Panc1 (cell line): ENCODE data around the gene KRTAP4-5. TPM values are rescaled to one million over a fixed set of nuclear protein-coding genes. Genes with fewer than 3 reads are reported as not detected.
"Not testable (repeated sequence)": the region's sequence is repeated elsewhere in the genome, so short reads cannot be mapped to it uniquely, and the experiment has no call there.

Source experiments
- ATAC-seq: fragments of 200-7000 bp; cut with Tn5 transposase; 2 replicates; pipeline ENCODE4 v1.9.1; 2020; ENCODE audit warnings: mild to moderate bottlenecking, moderate library complexity
- BruUV-seq: library from RNA; stranded (reverse); fragments of 400-500 nt; replicated peaks from 2 replicates; lab custom pipeline; 2021; lab: Mats Ljungman, UMichigan
- CTCF ChIA-PET: fragments of 300-600 bp; sonication (Branson Sonifier 250); formaldehyde crosslinking; loops from one replicate; lab custom pipeline; 2022; ENCODE audit warnings: antibody characterized with exemption; lab: Charles Lee
- POLR2A ChIA-PET: fragments of 300-600 bp; sonication (Branson Sonifier 250); formaldehyde crosslinking; loops from one replicate; lab custom pipeline; 2022; ENCODE audit warnings: antibody characterized with exemption; lab: Charles Lee
- DNase-seq: peaks from one replicate; pipeline ENCODE4 v3.0.0-alpha.2; 2010; ENCODE audit warnings: low read depth, low spot score
- H3K27ac ChIP-seq: 2 replicates; pipeline ENCODE4 v1.5.1; 2011; ENCODE audit warnings: mild to moderate bottlenecking, low read length, inconsistent platforms
- H3K27me3 ChIP-seq: fragments of 200-500 bp; sonication (Bioruptor generic); 2 replicates; pipeline ENCODE4 v1.6.0; 2014; ENCODE audit warnings: low read length, inconsistent platforms; ENCODE audit not compliant: control insufficient read depth, insufficient read depth
- H3K36me3 ChIP-seq: fragments of 200-500 bp; sonication (Bioruptor generic); 2 replicates; pipeline ENCODE4 v1.5.1; 2014; ENCODE audit warnings: inconsistent platforms, mild to moderate bottlenecking, low read length, moderate library complexity; ENCODE audit not compliant: control insufficient read depth, insufficient read depth
- H3K4me1 ChIP-seq: 2 replicates; pipeline ENCODE4 v1.5.1; 2011; ENCODE audit warnings: inconsistent platforms, mild to moderate bottlenecking, low read length, moderate library complexity; ENCODE audit not compliant: control insufficient read depth, insufficient read depth
- H3K4me3 ChIP-seq, 2 experiments: 2 replicates each; pipeline ENCODE4 v1.5.1; 2011 to 2012; ENCODE audit warnings: low read depth in 2 of 2, low read length in 2 of 2, mild to moderate bottlenecking in 2 of 2, inconsistent platforms in 1 of 2, moderate library complexity in 1 of 2
- H3K9me3 ChIP-seq: fragments of 200-500 bp; sonication (Bioruptor generic); 2 replicates; pipeline ENCODE4 v1.5.1; 2014; ENCODE audit warnings: low read depth, mild to moderate bottlenecking, inconsistent platforms, low read length, moderate library complexity; ENCODE audit not compliant: control insufficient read depth, insufficient read depth
- CTCF ChIP-seq: fragments of 450-650 bp; IDR thresholded peaks from 2 replicates; pipeline ENCODE4 v1.5.1; 2017; ENCODE audit warnings: mild to moderate bottlenecking
- POLR2AphosphoS5 ChIP-seq: IDR thresholded peaks from 2 replicates; pipeline ENCODE4 v1.6.1; 2012; ENCODE audit warnings: mild to moderate bottlenecking, low read depth, low read length, moderate library complexity
- REST ChIP-seq, 2 experiments: IDR thresholded peaks; 2 replicates each; pipeline ENCODE4 v1.6.1; 2011 to 2012; ENCODE audit warnings: low read depth in 2 of 2, control low read depth in 1 of 2, low read length in 1 of 2, mild to moderate bottlenecking in 1 of 2, moderate library complexity in 1 of 2; ENCODE audit not compliant: insufficient read depth in 1 of 2
- SIN3A ChIP-seq: IDR thresholded peaks from 2 replicates; pipeline ENCODE4 v1.6.1; 2012; ENCODE audit warnings: low read depth, mild to moderate bottlenecking, low read length, moderate library complexity, borderline replicate concordance; ENCODE audit not compliant: insufficient read depth
- TCF7L2 ChIP-seq: IDR thresholded peaks from 2 replicates; pipeline ENCODE4 v1.6.1; 2011; ENCODE audit warnings: mild to moderate bottlenecking, low read depth, low read length, inconsistent platforms
- in situ Hi-C: cut with HindIII; loops from 2 replicates; pipeline ENCODE4 v1.10.0; 2016; ENCODE audit warnings: low sequenced_read_pairs, low pct_unique_long_range_greater_than_20kb
- intact Hi-C: fragments of 100-400 bp; cut with micrococcal nuclease; formaldehyde crosslinking; loops from one replicate; pipeline ENCODE4 v1.10.0; 2022; ENCODE audit not compliant: unreplicated experiment
- total RNA-seq: library from RNA; stranded (reverse); gene quantifications from one replicate; pipeline ENCODE4 v1.2.1, GENCODE V29; 2021; ENCODE audit not compliant: unreplicated experiment

KRTAP4-5 gene
- total RNA-seq, 1 experiment from 2014 or later, result not detected

- no peaks in the 10 kb centered on the region for H3K9me3 ChIP-seq
- BruUV-seq, result no TSS peak
- H3K27ac ChIP-seq, result no peak overlapping the region
- H3K4me1 ChIP-seq, result no peaks in the 10 kb centered on the region
- ATAC-seq, result no peak
- no peak for TF ChIP-seq POLR2AphosphoS5
- TF ChIP-seq CTCF, result no peak
- TF ChIP-seq TCF7L2, result no peak
- no peaks in the 10 kb centered on the region for H3K36me3 ChIP-seq
- DNase-seq, result no peak
- no peak overlapping the region for H3K4me3 ChIP-seq
- intact Hi-C loops (no loop called here), in situ Hi-C loops (no loop called here)
- ChIA-PET POLR2A (no interaction called here), CTCF (no interaction called here)
- no peaks in the 10 kb centered on the region for H3K27me3 ChIP-seq
Observed at GRCh38 chr17:41150026-41150425, 401 bp upstream of the KRTAP4-5 start.

GRCh38 chr17:41148971-41149651 lies 514 bp downstream of the KRTAP4-5 start:
- H3K9me3 ChIP-seq, H3K36me3 ChIP-seq, BruUV-seq, in situ Hi-C loops, H3K4me3 ChIP-seq, intact Hi-C loops, H3K27me3 ChIP-seq, H3K4me1 ChIP-seq, ATAC-seq, H3K27ac ChIP-seq, DNase-seq: not testable (repeated sequence)
- ChIA-PET CTCF (interaction anchor here (0.5 kb wide), 1 partner anchor 703 kb away, joined by 4 read pairs; no protein-coding TSS in a partner anchor), POLR2A (interaction anchor here (0.6 kb wide), 1 partner anchor 110 kb away, joined by 3 read pairs; no protein-coding TSS in a partner anchor)

GRCh38 chr17:41147531-41148204 lies 2.0 kb downstream of the KRTAP4-5 start:
- no peak for ATAC-seq
- in situ Hi-C loops, result no loop called here
- ChIA-PET CTCF (no interaction called here), POLR2A (no interaction called here)
- Histone ChIP-seq H3K27ac (no peak overlapping the region), H3K9me3 (no peaks in the 10 kb centered on the region), H3K36me3 (no peaks in the 10 kb centered on the region), H3K27me3 (no peaks in the 10 kb centered on the region), H3K4me1 (no peaks in the 10 kb centered on the region), H3K4me3 (no peak overlapping the region)
- TF ChIP-seq POLR2AphosphoS5 (no peak), CTCF (no peak), REST (IDR thresholded peaks at IDR 0.05; ENCODE audit: insufficient read depth in 1 of 2, low read depth in 2 of 2, low read length in 1 of 2) (no peak), SIN3A (no peak), TCF7L2 (no peak)
- DNase-seq, result no peak
- intact Hi-C loops, result no loop called here
- no TSS peak for BruUV-seq
